ENCODE data around the gene NCKIPSD.

DNA sequence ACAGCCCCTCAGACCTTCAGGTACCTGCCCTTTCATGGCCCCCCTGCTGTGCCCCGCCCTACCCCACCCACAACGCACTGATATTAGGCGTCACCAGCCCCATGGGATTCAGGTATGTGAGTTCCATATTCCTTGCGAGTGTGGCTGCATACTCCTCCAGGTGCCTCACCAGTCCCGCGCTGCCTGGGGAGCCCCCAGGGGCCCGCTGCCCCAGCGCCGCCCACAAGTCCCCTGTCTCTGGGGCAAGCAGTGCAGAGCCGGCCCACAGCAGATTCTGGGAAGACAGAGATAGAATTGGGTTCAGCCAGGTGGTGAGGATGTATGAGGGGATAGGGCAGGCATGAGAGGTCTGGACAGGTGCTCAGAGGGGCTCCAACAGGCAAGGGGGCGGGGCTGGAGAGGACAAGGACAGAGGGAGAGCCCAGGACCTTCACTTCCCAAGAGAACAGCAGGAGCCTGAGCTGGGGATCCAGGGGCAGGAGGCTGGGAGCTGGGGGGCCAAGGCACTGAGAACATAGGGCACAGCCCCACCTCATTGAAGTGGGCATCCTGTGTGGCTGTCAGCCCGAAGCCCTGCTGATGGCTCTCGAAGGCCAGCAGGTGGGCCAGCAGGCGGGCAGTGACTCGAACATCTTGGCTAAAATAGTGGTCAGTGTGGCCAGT, 37.4 kb downstream of the NCKIPSD start:
- TF ChIP-seq SMC3 (IDR thresholded peaks at IDR 0.05; ENCODE audit: low read depth, low read length) (no peak), EZH2phosphoT487 (IDR thresholded peaks at IDR 0.05; ENCODE audit: borderline replicate concordance, low read depth) (no peak), POLR2AphosphoS5 (IDR thresholded peaks at IDR 0.05; ENCODE audit: low read depth, low read length) (no peak)
- TF ChIP-seq, protein P1, sequence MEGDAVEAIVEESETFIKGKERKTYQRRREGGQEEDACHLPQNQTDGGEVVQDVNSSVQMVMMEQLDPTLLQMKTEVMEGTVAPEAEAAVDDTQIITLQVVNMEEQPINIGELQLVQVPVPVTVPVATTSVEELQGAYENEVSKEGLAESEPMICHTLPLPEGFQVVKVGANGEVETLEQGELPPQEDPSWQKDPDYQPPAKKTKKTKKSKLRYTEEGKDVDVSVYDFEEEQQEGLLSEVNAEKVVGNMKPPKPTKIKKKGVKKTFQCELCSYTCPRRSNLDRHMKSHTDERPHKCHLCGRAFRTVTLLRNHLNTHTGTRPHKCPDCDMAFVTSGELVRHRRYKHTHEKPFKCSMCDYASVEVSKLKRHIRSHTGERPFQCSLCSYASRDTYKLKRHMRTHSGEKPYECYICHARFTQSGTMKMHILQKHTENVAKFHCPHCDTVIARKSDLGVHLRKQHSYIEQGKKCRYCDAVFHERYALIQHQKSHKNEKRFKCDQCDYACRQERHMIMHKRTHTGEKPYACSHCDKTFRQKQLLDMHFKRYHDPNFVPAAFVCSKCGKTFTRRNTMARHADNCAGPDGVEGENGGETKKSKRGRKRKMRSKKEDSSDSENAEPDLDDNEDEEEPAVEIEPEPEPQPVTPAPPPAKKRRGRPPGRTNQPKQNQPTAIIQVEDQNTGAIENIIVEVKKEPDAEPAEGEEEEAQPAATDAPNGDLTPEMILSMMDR (IDR thresholded peaks at IDR 0.05) = no peak
